HCT116 (cell line): ENCODE results near the gene GRIA1.

Experiments
- CEBPB ChIP-seq: IDR thresholded peaks from 2 replicates; pipeline ENCODE4 v1.6.1; 2012; ENCODE audit warnings: low read depth
- CTCF ChIP-seq, 3 experiments: fragments of 200-600 bp in 1 of 3; sonication (generic) in 1 of 3; IDR thresholded peaks in 2 of 3; conservative IDR thresholded peaks in 1 of 3; 2 replicates each; pipeline ENCODE4 v1.5.1; 2012 to 2017; ENCODE audit warnings: low read depth in 2 of 3, low read length in 2 of 3, antibody characterized with exemption in 1 of 3, borderline replicate concordance in 1 of 3, control low read depth in 1 of 3, mild to moderate bottlenecking in 1 of 3, mixed read lengths in 1 of 3, mixed run types in 1 of 3, moderate library complexity in 1 of 3; ENCODE audit not compliant: insufficient read depth in 1 of 3
- ELF1 ChIP-seq: IDR thresholded peaks from 2 replicates; pipeline ENCODE4 v1.6.1; 2012; ENCODE audit warnings: low read depth, borderline replicate concordance
- EZH2 ChIP-seq: fragments of 200-600 bp; sonication (generic); IDR thresholded peaks from 2 replicates; pipeline ENCODE4 v1.6.1; 2017; ENCODE audit warnings: antibody characterized with exemption, mixed run types
- FOSL1 ChIP-seq: IDR thresholded peaks from 2 replicates; pipeline ENCODE4 v1.6.1; 2012; ENCODE audit warnings: low read depth
- JUND ChIP-seq: IDR thresholded peaks from 2 replicates; pipeline ENCODE4 v1.6.1; 2012
- POLR2A ChIP-seq: IDR thresholded peaks from 2 replicates; pipeline ENCODE4 v1.7.0; 2011; ENCODE audit warnings: borderline replicate concordance; ENCODE audit not compliant: insufficient read depth, insufficient read length; ENCODE audit errors: extremely low read depth
- POLR2AphosphoS5 ChIP-seq: IDR thresholded peaks from 2 replicates; pipeline ENCODE4 v1.6.1; 2011; ENCODE audit warnings: mild to moderate bottlenecking, low read depth, low read length, moderate library complexity
- RAD21 ChIP-seq: IDR thresholded peaks from 2 replicates; pipeline ENCODE4 v1.6.1; 2012; ENCODE audit warnings: low read depth, mild to moderate bottlenecking
- REST ChIP-seq: IDR thresholded peaks from 2 replicates; pipeline ENCODE4 v1.6.1; 2012; ENCODE audit warnings: low read depth
- SIN3A ChIP-seq: IDR thresholded peaks from 2 replicates; pipeline ENCODE4 v1.6.1; 2012; ENCODE audit warnings: low read depth
- SRF ChIP-seq: IDR thresholded peaks from 2 replicates; pipeline ENCODE4 v1.6.1; 2012; ENCODE audit warnings: low read depth
- TCF7L2 ChIP-seq: IDR thresholded peaks from 2 replicates; pipeline ENCODE4 v1.7.0; 2011; ENCODE audit warnings: borderline replicate concordance, inconsistent platforms; ENCODE audit not compliant: insufficient read depth, insufficient read length; ENCODE audit errors: extremely low read depth
- TF ChIP-seq, protein P1 (sequence below): IDR thresholded peaks from 2 replicates; pipeline ENCODE4 v1.6.1; 2012

- no peak for TF ChIP-seq CTCF (IDR thresholded peaks at IDR 0.05 in 2 of 3, conservative IDR thresholded peaks at IDR 0.05 in 1 of 3; ENCODE audit: borderline replicate concordance in 1 of 3, insufficient read depth in 1 of 3, low read depth in 2 of 3, low read length in 2 of 3)
- 0 out of 2 replicates have a peak, but pooled peaks have one; percentile 4 for TF ChIP-seq RAD21
- TF ChIP-seq CEBPB = no peak
- TF ChIP-seq EZH2 = no peak
- TF ChIP-seq POLR2A = no peak
- no peak for TF ChIP-seq ELF1
- no peak for TF ChIP-seq REST
- TF ChIP-seq POLR2AphosphoS5 = no peak
- TF ChIP-seq TCF7L2 = no peak
- TF ChIP-seq SRF = no peak
- no peak for TF ChIP-seq FOSL1
- no peak for TF ChIP-seq SIN3A
- no peak for TF ChIP-seq JUND
- TF ChIP-seq, protein P1, sequence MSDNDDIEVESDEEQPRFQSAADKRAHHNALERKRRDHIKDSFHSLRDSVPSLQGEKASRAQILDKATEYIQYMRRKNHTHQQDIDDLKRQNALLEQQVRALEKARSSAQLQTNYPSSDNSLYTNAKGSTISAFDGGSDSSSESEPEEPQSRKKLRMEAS = no peak
Observed at GRCh38 chr5:153445875-153446579, 44.4 kb upstream of the GRIA1 start.
